ENCODE measurements around the gene MGST3. TPM values are rescaled to one million over a fixed set of nuclear protein-coding genes. Genes with fewer than 3 reads are reported as not detected.
"Not testable (repeated sequence)": the region's sequence is repeated elsewhere in the genome, so short reads cannot be mapped to it uniquely, and the experiment has no call there.

The MGST3 gene
- total and polyA plus RNA-seq, 4 donors = 141 to 351 (median 176) TPM

- no peaks in the 10 kb centered on the region for H3K27me3 ChIP-seq (ENCODE audit: control insufficient read depth in 3 of 3, insufficient read depth in 3 of 3, low read length in 2 of 3)
- no peaks in the 10 kb centered on the region for H3K9me3 ChIP-seq (ENCODE audit: control insufficient read depth in 4 of 4, insufficient read depth in 3 of 4, low read length in 3 of 4)
- no peak for ATAC-seq (ENCODE audit: insufficient read depth, low FRiP score)
- H3K36me3 ChIP-seq (ENCODE audit: control insufficient read depth in 4 of 4, insufficient read depth in 4 of 4, low read length in 4 of 4) = peaks cover 12 to 33% (median 22%) of the 10 kb centered on the region in 4 donors
- H3K9ac ChIP-seq (ENCODE audit: insufficient read depth in 1 of 2, low read length in 2 of 2) = no peak overlapping the region
- DNase-seq = no peak
- peaks cover 0 to 10% (median 3%) of the 10 kb centered on the region in 5 donors for H3K4me1 ChIP-seq (ENCODE audit: control insufficient read depth in 5 of 5, insufficient read depth in 5 of 5, low read length in 5 of 5)
- no peak overlapping the region for H3K4me3 ChIP-seq
- H3K27ac ChIP-seq (ENCODE audit: low read depth in 1 of 2, low read length in 1 of 2) = no peak overlapping the region
- TF ChIP-seq CTCF (IDR thresholded peaks at IDR 0.05; ENCODE audit: control extremely low read depth, extremely low read depth) = no peak
- 89 to 90% methylated on average over 9 of the region's 9 CpGs for WGBS, 2 donors
Observed at GRCh38 chr1:165650981-165651625, 20.1 kb downstream of the MGST3 start.

- not testable (repeated sequence) for H3K27ac ChIP-seq (ENCODE audit: low read depth in 1 of 2, low read length in 1 of 2); ATAC-seq (ENCODE audit: insufficient read depth, low FRiP score); DNase-seq; H3K9ac ChIP-seq (ENCODE audit: insufficient read depth in 1 of 2, low read length in 2 of 2); H3K9me3 ChIP-seq (ENCODE audit: control insufficient read depth in 4 of 4, insufficient read depth in 3 of 4, low read length in 3 of 4); H3K4me3 ChIP-seq; H3K4me1 ChIP-seq (ENCODE audit: control insufficient read depth in 5 of 5, insufficient read depth in 5 of 5, low read length in 5 of 5); H3K27me3 ChIP-seq (ENCODE audit: control insufficient read depth in 3 of 3, insufficient read depth in 3 of 3, low read length in 2 of 3)
- WGBS, 2 donors = 96 to 97% methylated on average over 9 of the region's 9 CpGs
- peaks cover 33 to 41% (median 36%) of the 10 kb centered on the region in 4 donors for H3K36me3 ChIP-seq (ENCODE audit: control insufficient read depth in 4 of 4, insufficient read depth in 4 of 4, low read length in 4 of 4)
Observed at GRCh38 chr1:165658766-165659580, 27.9 kb downstream of the MGST3 start.

- ATAC-seq (ENCODE audit: insufficient read depth, low FRiP score) (no peak), DNase-seq (no peak)
- Histone ChIP-seq H3K27me3 (ENCODE audit: control insufficient read depth in 3 of 3, insufficient read depth in 3 of 3, low read length in 2 of 3) (no peaks in the 10 kb centered on the region), H3K9me3 (ENCODE audit: control insufficient read depth in 4 of 4, insufficient read depth in 3 of 4, low read length in 3 of 4) (no peaks in the 10 kb centered on the region), H3K36me3 (ENCODE audit: control insufficient read depth in 4 of 4, insufficient read depth in 4 of 4, low read length in 4 of 4) (peaks cover 34 to 42% (median 35%) of the 10 kb centered on the region in 4 donors), H3K9ac (ENCODE audit: insufficient read depth in 1 of 2, low read length in 2 of 2) (no peak overlapping the region), H3K4me1 (ENCODE audit: control insufficient read depth in 5 of 5, insufficient read depth in 5 of 5, low read length in 5 of 5) (peaks cover 0 to 7% (median 0%) of the 10 kb centered on the region in 5 donors), H3K4me3 (no peak overlapping the region), H3K27ac (ENCODE audit: low read depth in 1 of 2, low read length in 1 of 2) (no peak overlapping the region)
- 62 to 74% methylated on average over 3 of the region's 3 CpGs for WGBS, 2 donors
- TF ChIP-seq CTCF (IDR thresholded peaks at IDR 0.05; ENCODE audit: control extremely low read depth, extremely low read depth) = no peak
Observed at GRCh38 chr1:165659581-165659895, 28.5 kb downstream of the MGST3 start.

GRCh38 chr1:165661703-165662102 lies 30.7 kb downstream of the MGST3 start:
- no peak for DNase-seq
- Histone ChIP-seq H3K27me3 (ENCODE audit: control insufficient read depth in 3 of 3, insufficient read depth in 3 of 3, low read length in 2 of 3) (no peaks in the 10 kb centered on the region), H3K4me1 (ENCODE audit: control insufficient read depth in 5 of 5, insufficient read depth in 5 of 5, low read length in 5 of 5) (peaks cover 0 to 7% (median 0%) of the 10 kb centered on the region in 5 donors), H3K36me3 (ENCODE audit: control insufficient read depth in 4 of 4, insufficient read depth in 4 of 4, low read length in 4 of 4) (peaks cover 30 to 47% (median 35%) of the 10 kb centered on the region in 4 donors), H3K4me3 (no peak overlapping the region), H3K27ac (ENCODE audit: low read depth in 1 of 2, low read length in 1 of 2) (peak overlapping the region in 1 of 2 donors; percentile 2), H3K9ac (ENCODE audit: insufficient read depth in 1 of 2, low read length in 2 of 2) (no peak overlapping the region), H3K9me3 (ENCODE audit: control insufficient read depth in 4 of 4, insufficient read depth in 3 of 4, low read length in 3 of 4) (no peaks in the 10 kb centered on the region)
- ATAC-seq (ENCODE audit: insufficient read depth, low FRiP score) = no peak
- TF ChIP-seq CTCF (IDR thresholded peaks at IDR 0.05; ENCODE audit: control extremely low read depth, extremely low read depth) = no peak
- 90 to 98% methylated on average over 2 of the region's 2 CpGs for WGBS, 2 donors
